ENCODE data around the gene SORCS1.

Gene SORCS1

DNA sequence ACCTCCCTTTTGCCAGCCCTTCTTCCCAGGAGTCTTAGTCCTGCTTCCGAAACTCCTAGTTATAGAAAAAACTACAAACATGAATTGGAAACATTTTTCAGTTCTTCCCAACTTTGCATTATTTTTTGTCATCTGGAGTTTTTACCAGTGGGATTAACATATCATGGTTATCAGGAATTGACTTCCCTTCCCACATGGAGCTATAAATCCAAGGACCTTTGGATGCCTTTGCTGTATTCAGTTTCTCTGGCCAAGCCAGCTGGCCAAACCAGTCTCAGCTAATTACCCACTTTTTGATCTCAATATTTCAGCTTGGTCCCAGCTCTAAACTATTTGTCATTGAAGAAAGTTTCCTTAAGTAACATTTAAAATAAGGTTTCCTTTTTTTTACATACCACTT lies 570.6 kb downstream of the SORCS1 start:
- DNase-seq (ENCODE audit: low read depth in 2 of 2): no peak

DNA sequence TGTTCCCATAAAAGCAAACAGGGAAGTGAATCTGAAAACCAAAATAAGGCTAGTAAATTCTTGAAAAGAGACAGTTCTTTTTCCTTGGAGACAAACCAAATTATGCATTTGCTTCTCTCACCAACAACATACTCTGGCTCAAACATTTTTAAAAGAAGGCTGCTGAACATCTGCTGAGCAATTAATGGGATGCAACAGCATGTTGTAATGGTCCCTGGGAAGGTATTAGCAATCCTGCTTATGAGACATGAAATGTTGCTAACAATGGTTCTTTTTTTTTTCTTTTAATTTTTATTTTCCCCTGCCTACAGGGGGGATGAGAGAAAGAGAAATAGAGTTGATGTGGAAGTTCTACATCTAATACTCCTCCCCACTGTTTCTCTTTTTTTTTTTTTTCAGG lies 572.1 kb downstream of the SORCS1 start:
- DNase-seq (ENCODE audit: low read depth in 2 of 2): no peak

DNA sequence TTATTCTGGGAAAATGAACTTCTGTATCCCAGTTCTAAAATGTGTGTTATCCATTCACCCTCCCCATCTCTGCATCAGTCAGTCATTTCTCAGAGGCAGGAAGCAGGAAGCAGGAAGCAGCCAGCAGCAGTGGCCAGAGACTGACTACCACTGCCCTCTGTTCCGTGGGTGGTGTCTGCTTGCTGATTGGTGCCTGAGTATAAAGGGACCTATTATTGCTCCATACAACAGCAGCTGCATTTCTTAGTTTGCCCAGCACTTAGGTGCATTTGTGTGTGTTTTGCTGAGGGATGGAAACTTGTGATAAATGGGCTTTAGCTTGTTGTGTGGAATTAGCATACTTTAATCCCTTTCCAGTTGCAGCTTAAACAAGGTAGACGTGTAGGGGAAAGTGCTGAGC lies 582.2 kb downstream of the SORCS1 start:
- no peak for DNase-seq (ENCODE audit: low read depth in 2 of 2)

DNA sequence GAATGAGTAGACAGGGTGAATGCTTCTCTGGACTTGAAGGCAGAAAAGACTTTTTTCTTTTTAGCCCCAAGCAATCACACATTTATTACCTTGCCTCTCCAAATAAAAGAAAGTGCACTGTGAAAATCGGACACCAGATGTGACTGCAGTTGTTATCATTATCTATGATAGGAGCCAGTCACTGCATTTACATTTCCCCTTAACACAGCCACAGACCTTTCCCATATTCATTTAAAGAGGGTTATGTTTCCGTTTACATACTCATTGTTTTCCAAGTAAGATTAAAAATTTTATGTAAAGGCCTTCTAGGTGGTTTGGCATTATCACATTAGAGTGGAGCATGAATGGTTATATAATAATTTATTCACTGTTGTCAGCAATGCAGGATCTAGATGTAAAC lies 586.8 kb downstream of the SORCS1 start:
- no peak for DNase-seq (ENCODE audit: low read depth in 2 of 2)

DNA sequence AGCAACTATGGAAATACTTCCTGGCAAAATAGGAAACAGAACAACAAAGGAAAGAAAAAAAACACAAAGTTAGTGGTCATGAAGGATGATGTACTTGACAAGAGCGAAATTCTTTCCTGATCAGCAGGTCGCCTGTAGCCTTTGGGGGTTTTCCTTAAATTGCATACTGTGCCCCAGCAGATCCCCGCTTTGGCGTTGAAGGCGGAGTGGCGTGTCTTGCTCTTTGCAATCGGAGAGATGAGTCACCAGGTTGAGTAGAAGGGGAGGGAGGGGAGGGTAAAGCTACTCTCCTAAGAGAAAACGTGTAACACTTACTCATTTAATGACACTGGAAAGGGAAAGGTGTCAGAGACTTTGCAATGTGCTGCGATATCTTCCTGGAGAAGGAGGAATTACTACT lies 587.2 kb downstream of the SORCS1 start:
- no peak for DNase-seq (ENCODE audit: low read depth in 2 of 2)

DNA sequence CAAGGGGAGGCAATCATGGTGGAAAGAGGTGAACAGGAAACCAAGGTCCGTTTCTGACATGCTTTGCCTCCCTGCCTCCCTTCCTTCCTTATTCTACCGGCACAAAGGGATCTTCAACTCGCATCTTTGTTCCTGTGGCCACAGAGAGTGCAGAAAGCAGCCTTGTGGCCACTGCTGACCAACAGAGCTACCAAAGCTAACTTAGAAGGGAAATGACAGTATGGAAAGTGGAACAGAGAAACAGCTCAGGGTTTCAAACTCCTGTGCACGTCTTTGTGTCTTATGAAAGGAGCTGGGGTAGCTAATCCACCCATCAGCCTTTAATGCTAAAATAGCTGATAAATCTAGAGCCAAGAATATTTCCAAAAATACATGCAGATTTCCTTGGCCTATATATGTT lies 588.0 kb downstream of the SORCS1 start:
- DNase-seq (ENCODE audit: low read depth in 2 of 2): no peak

DNA sequence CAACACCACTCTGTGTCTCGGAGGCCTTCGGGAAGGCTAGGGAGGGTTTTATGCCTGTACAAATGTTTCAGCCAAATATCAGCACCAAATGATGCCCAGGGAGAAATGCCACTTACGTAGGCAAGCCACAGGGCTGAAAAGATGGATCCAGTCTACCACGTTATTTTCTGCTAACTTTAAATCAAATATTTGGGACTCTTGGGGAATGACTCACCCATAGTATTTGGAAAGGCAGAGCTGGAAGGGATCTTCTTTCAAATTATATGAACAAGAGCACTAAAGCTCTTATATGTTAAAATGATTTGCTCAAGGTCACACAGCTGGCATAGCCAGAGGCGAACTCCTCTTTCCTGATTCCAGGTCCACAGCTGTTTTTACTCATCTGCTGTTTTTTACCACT lies 591.4 kb downstream of the SORCS1 start:
- no peak for DNase-seq (ENCODE audit: low read depth in 2 of 2)

DNA sequence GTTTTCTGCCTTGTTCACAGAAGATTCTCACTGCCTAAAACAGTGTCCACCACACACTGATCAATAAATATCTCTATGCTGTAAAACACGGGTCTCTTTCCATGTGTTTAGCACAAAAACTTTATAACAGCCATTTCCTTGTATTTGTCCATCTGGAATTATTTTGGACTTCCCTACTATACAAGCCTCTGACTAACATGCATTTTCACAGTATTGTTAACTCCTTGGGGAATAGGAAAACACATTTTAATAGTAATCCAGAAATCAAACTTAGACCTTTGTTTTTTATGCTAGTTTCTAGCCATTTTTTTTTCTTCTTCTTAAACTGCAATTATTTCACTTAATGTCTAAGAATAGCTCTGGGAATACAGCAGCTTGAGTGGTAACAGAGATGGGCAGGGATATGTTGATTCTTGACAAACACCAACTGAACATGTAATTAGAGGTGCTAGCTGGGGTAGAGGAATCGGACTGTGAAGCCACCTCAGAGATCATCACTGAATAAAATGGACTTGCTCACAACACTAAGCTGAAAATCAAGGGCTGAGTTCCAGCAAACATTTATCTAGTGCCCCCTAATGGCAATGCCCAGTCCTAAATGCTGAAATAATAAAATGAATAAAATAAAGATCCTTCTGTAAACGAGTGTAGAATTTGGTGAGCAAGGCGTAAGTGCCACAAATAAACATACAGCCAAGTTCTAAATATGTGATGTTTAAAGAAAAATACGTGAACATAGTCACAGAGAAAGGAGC lies 593.1 kb downstream of the SORCS1 start:
- DNase-seq (ENCODE audit: low read depth in 2 of 2): no peak

DNA sequence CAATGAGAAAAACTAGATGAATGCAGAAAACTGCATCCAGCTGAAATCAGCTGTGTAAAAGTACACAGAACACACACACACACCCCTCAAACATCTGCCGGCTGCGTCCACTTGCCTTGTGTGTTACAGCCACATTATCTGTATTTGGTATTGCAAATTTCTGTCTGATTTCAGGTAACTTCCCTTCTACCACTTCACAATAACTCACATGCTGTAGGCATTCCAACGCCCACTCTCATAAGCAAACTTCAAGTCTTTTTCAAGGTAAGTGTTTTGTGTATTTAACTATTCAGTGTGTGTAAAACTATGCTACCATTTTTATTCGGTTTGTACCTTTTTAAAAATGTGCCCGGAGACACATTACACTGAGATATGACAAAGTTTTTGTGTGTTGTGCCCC lies 594.2 kb downstream of the SORCS1 start:
- DNase-seq (ENCODE audit: low read depth in 2 of 2): no peak

DNA sequence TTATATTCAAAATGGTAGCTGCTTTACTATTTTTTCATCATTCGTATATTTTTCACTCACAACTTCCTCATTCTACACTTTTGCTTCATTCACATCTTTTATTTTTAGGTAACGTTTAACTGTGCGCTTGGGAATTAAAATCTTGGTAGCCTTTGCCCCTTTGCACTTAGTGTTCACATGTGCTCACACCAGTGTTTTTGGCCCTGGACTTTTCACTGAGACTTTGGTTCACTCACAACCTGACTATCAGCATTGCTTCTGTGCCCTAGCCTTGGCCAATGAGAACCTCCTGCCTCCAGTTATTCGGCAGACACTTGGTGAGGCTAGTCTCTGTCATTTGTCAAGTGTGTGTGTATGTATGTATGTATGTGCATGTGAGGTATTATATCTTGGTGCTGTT lies 596.9 kb downstream of the SORCS1 start:
- no peak for DNase-seq (ENCODE audit: low read depth in 2 of 2)

DNA sequence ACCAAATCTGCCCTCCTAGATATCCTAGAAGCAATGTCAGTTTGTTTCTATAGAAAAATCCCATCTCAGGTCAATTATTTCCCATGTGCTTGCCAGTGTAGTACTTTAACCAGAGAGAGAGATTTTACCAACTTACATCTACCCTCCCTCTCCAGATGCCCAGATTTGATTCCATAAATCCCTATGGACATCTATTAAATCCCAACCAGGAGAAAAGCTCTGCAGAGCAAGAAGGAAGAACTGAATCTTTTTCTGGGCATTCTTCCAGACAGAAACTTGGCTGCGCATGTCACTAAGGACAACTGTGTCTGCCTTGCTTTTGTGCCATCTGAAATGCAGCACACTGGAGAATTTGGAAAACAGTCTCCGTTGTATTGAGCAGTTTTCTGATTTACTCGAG lies 597.6 kb downstream of the SORCS1 start:
- no peak for DNase-seq (ENCODE audit: low read depth in 2 of 2)

DNA sequence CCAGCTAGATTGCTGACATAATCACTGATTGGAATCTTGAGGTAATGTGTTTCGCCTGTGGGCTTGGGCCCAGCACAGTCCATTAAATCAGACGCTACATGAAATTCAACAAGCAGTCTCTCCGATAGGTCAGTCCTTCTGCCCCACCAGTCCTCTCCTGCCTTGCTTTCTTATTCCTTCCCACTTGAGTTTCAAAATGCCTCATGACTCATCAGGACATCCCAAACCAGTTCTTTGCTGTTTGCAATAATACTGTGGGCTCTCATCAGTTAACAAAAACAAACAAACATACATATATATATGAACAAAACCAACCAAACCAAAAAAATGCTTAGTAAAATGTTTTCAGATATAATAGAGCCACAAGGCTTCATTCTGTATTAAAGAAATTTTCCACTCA lies 599.0 kb downstream of the SORCS1 start:
- DNase-seq (ENCODE audit: low read depth in 2 of 2): no peak

DNA sequence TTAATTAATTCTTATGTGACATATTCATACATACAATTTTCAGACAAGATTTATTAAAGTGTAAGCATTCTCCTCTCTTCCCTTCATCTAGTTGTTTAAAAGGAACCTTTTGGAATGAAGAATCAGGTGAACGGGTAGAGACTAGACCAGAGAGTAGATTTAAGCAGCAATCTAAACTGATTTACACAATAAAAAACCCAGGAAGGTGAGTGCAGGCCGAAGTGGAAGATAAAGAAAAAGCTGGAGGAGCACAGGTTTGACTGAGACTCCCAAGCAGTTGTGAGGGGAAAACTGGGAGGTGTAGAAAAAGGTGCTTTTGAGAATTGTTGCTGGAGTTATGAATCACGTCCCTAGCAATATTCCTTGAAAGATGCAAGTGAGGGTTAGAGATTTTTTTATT lies 601.1 kb downstream of the SORCS1 start:
- DNase-seq (ENCODE audit: low read depth in 2 of 2): no peak

DNA sequence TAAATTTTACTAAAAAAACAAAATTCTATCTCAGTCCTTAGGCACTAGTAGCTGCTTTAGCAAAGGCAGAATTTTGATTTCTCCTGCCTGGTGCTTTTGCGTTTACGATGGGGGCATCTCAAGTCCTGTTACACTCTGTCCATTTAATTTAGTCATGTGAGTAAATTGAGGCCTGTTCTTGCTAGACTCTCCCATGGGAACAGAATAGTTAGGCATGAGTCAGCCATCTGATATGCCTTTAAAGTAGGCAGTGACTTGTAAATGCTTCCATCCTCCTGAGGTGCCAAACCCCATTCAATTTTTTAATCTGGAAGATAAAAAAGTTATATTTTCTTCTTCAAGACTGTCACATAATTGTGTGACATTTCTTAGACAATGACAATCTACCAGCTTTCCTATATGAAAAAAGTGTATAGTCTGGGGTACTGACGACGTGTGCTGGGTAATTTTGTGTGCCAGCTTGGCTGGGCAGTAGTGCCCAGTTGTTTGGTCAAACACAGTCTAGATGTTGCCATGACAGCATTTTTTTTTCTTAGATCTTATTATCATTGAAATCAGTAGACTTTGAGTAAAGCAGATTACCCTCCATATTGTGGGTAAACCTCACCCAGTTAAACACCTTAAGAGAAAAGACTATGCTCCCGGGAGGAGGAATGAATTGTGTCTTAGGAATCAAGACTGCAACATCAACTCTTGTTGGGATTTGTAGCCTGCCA lies 603.4 kb downstream of the SORCS1 start:
- DNase-seq (ENCODE audit: low read depth in 2 of 2): no peak

DNA sequence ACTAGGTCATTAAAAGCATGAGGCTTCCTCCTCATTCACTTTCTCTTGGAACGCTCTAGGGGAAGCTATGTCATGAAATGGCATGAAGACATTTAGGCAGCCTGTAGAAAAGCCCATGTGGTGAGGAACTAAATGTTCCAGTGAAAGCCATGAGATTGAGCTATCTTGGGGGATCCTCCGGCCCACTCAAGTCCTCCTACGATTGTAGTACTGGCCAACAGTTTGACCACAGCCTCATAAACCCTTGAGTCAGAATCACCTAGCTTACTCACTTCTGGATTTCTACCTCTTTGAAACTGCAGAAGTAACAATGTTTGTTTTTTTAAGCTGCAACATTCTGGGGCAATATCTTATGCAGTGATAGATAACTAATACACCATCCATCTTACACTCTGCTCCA lies 605.1 kb downstream of the SORCS1 start:
- DNase-seq (ENCODE audit: low read depth in 2 of 2): no peak

DNA sequence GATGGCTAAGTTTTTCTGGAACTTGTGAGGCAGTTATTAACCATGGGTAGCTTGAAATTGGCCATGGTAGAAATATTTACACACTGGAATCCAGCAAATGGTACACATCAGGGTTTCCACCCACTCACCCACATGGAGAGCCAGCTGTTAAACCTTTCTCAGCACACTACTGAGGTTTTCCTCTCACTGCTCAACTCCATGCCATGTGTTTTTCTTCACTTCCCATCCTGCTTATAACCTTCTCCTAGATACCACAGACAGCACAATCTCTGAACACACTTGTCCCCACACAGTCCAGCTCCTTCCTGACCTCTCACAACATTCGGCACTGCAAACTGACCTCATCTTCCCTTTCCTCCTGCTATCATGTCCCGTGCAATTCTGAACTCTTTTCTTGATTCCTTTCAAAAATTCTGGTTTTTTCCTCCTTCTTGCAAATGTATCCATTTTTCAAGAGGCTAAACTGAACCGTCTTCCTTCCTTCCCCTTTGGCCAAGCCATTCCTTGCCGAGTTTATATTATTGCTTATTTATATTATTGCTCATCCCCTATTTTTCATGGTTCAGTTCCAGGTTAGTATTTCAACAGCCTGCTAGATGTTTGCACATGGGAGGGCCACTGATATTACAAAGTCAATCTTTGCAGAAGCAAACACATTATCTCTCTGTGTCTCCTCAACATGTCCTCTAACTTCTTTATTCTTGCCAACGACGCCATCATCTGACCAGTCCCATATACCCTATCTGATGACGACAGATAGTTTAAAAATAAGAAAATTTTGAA lies 606.4 kb downstream of the SORCS1 start:
- DNase-seq (ENCODE audit: low read depth in 2 of 2): no peak

DNA sequence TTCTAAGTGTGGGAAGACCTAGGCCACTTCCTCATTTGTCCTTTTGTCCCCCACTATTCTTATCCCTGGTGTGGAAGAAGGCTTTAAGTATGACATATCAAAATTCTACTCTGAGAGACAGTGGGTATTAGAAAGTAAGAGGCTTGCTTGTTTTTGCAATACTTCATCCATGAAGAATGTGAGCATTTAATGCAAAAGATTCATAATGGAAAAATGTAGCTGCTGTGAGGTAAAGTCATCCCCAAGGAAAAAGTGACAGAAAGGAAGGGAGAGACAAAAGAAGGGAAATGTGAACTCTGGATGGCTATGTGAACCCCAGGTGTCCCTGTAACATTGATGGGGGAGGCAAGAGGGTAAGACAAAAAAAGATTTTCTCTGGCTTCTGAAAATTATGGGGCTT lies 607.5 kb downstream of the SORCS1 start:
- no peak for DNase-seq (ENCODE audit: low read depth in 2 of 2)

DNA sequence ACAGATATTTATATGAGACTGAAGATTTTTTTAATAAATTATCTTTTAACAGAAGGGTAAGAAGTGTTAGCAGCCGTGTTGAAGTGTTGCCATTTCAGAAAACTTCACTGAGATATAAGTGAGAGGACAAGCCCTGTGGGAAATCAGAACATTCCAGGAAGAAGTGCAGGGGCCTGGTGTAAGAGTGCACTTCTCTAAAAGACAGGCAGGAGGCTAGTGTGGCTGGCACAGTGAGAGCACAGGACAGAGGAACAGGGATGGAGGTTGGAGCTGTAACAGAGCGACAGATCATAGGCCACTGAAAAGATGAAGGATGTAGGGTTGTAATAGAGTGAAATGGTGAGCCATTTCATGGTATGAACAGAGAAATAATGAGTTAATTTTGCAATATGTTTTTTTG lies 608.9 kb downstream of the SORCS1 start:
- DNase-seq (ENCODE audit: low read depth in 2 of 2): no peak

DNA sequence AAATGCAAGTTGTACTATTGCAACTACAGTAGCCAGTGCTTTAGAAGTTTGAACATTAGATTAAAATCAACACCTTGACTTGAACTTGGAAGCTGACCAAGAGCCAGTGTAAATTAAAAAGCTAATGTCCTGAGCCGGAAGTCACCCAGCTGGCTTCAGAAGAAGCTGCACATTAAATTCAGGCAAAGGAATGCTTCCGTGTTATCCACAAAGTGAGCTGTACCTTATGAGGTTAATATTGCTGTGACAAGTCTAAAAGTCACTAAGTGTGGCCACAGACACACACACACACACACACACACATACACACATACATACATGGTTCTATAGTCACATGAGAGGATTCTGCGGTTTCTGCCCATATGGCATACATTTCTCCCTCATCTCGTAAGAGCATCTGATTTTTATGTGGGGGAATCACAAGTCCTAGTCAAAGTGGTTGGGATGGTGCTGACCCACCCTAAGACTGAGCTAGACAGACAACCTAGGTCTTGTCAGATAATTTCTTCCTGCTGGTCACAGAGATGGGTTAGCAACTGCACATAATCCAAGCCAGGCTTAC lies 612.9 kb downstream of the SORCS1 start:
- DNase-seq (ENCODE audit: low read depth in 2 of 2): no peak

DNA sequence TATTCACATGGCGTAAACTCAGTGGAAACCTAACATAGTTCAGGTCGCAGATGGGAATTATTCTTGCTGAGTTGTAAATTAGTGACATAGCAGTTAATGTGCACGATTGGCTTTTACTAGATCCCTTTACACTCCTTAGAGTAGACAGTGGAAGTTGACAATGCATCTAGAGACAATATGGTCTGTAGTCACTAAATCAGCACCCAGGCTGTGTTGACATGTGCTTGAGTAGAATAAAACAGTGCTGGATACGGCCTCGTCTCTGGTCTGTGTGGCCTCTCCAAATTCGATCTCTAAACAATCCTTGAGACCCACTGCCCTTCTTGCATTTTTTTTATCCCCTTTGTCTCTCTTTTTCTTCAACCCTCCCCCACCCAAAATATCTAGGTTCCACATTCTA lies 615.7 kb downstream of the SORCS1 start:
- no peak for DNase-seq (ENCODE audit: low read depth in 2 of 2)

DNA sequence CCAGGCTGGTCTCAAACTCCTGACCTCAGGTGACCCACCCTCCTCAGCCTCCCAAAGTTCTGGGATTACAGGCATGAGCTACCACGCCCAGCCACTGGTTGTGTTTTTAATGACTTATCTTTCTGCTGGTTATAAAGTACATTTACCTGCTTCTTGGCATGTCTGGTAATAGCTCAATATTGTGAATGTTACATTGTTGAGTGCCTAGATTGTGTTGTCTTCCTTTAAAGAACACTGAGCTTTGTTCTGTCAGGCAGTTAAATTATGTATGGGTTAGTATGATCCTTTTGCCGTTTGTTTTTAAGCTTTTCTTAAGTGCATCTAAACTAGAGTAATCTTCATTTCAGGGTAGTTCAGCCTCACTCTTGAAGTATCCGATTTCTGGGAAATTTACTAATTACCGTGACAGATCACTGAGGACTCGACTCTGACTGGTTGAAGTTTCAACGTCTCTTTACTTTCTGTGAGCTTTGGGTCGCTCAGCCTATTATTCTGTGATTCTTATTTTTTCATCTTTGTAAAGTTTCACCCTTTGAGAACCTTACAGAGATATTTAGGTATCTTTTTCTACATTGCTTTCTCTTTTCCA lies 617.4 kb downstream of the SORCS1 start:
- no peak for DNase-seq (ENCODE audit: low read depth in 2 of 2)

DNA sequence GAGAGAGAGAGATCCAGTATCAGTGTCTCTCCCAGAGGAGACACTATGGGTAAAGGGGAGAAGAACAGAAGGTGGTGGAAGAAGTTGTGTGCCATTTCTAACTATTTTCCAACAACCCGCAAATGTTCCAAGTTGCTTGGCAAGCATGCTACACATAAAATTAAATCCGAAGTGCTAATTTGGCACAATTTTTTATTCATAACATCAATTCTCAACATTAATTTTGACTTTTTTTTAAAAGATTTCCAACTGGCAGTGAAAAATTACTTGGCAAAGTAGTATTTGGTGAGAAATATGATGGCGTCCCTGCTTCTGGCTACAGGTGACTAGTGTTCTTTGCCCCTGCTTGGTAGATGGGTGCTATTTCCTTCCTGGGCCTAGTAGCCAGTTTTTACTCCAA lies 622.0 kb downstream of the SORCS1 start:
- no peak for DNase-seq (ENCODE audit: low read depth in 2 of 2)
